Measurements from ENCODE around the gene TNNI3. TPM values are rescaled to one million over a fixed set of nuclear protein-coding genes. Genes with fewer than 3 reads are reported as not detected.

Gene TNNI3
- total RNA-seq, 2 experiments from 2014 or later, result 2.6 TPM; not detected in 1

DNA sequence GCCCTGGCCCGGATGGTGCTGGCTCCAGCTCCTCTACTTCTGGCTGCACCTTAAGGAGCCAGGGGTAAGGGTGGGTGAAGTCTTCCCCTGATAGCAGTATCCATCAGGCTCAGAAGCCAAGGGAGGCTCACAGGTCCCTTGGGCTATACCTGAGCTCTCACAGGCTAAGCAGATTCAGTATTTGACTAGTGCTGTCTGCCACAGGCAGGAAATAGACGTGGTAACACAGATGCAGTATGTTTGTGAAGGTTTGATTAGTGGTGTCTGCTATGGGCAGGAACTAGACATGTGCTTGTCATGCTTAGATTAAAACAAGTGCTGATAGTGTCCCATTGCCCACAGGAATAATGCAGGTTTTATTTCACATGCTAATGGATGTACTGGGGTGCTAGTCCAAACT, 18.5 kb upstream of the TNNI3 start:
- DNase-seq (ENCODE audit: low spot score), result peak; percentile 71
- CTCF ChIA-PET (ENCODE audit: unreplicated experiment), result no interaction called here
- Histone ChIP-seq H3K79me2 (ENCODE audit: insufficient read depth, low read depth, low read length) (no peaks in the 10 kb centered on the region), H3K4me3 (ENCODE audit: low read depth, low read length, poor library complexity, severe bottlenecking) (no peak overlapping the region), H3K9me2 (ENCODE audit: insufficient read depth, low read length) (no peaks in the 10 kb centered on the region), H3K4me2 (ENCODE audit: low read length) (no peak overlapping the region), H3K27ac (ENCODE audit: low read depth, low read length, poor library complexity, severe bottlenecking) (no peak overlapping the region), H4K20me1 (ENCODE audit: insufficient read depth, low read length) (no peaks in the 10 kb centered on the region), H3K36me3 (ENCODE audit: insufficient read depth, low read length) (no peaks in the 10 kb centered on the region), H3K9me3 (ENCODE audit: low read length) (no peaks in the 10 kb centered on the region), H2AFZ (ENCODE audit: low read length) (peak overlapping the region; percentile 34), H3K4me1 (ENCODE audit: insufficient read depth, low read length, poor library complexity, severe bottlenecking) (peaks cover 37% of the 10 kb centered on the region)
- intact Hi-C loops (cut with micrococcal nuclease; ENCODE audit: unreplicated experiment), result no loop called here
- BruUV-seq (replicated peaks), result no TSS peak
- TF ChIP-seq EZH2phosphoT487 (IDR thresholded peaks at IDR 0.05; ENCODE audit: borderline replicate concordance, low read depth, low read length), result no peak
- TF ChIP-seq, protein P1, sequence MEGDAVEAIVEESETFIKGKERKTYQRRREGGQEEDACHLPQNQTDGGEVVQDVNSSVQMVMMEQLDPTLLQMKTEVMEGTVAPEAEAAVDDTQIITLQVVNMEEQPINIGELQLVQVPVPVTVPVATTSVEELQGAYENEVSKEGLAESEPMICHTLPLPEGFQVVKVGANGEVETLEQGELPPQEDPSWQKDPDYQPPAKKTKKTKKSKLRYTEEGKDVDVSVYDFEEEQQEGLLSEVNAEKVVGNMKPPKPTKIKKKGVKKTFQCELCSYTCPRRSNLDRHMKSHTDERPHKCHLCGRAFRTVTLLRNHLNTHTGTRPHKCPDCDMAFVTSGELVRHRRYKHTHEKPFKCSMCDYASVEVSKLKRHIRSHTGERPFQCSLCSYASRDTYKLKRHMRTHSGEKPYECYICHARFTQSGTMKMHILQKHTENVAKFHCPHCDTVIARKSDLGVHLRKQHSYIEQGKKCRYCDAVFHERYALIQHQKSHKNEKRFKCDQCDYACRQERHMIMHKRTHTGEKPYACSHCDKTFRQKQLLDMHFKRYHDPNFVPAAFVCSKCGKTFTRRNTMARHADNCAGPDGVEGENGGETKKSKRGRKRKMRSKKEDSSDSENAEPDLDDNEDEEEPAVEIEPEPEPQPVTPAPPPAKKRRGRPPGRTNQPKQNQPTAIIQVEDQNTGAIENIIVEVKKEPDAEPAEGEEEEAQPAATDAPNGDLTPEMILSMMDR (conservative IDR thresholded peaks at IDR 0.05; ENCODE audit: low read length), result no peak
- POLR2A ChIA-PET, result interaction anchor here (1.3 kb wide), 1 partner anchor 25 kb away, joined by 3 read pairs; no protein-coding TSS in a partner anchor

DNA sequence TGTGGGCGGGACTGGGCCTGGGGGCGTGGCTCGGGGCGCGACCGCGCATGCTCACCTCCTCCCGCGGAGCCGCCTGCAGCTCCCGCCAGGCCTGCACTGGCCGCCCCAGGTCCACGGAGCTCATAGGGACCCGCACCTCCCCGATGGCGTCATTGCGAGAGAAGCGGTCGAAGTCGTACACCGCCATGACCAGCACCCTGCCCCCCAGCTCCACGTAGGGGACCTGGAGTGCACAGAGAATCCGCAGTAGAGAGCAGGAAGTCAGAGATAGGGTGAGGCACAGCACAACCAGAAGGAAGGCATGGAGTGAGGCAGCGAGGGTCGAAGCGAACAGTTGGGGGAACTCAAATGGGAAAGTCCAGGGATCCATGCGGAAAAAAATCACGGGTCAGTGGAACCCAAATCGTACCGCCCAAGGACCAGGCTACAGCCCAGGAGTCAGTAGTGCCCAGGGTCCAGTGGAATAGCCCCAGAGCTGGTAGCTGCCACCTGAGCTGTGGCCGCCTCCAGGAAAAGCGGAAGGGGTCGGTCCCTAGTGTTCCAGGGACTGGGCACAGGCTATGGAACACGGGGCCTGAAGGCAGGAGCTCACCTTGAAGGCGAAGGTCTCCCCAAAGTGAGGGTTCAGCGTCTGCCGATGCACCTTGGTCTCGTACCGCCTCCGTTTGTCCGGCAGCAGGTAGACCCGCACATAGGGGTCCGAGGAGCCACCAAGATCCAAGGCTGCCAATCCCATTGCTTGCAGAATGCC, 17.8 kb upstream of the TNNI3 start:
- CTCF ChIA-PET (ENCODE audit: unreplicated experiment), result no interaction called here
- POLR2A ChIA-PET, result interaction anchor here (1.3 kb wide), 1 partner anchor 24 kb away, joined by 3 read pairs; no protein-coding TSS in a partner anchor
- no peak for DNase-seq (ENCODE audit: low spot score)
- Histone ChIP-seq H3K4me3 (ENCODE audit: low read depth, low read length, poor library complexity, severe bottlenecking) (no peak overlapping the region), H3K27ac (ENCODE audit: low read depth, low read length, poor library complexity, severe bottlenecking) (no peak overlapping the region), H3K36me3 (ENCODE audit: insufficient read depth, low read length) (no peaks in the 10 kb centered on the region), H3K4me1 (ENCODE audit: insufficient read depth, low read length, poor library complexity, severe bottlenecking) (peaks cover 37% of the 10 kb centered on the region), H2AFZ (ENCODE audit: low read length) (no peak overlapping the region), H3K4me2 (ENCODE audit: low read length) (no peak overlapping the region), H4K20me1 (ENCODE audit: insufficient read depth, low read length) (no peaks in the 10 kb centered on the region), H3K9me3 (ENCODE audit: low read length) (no peaks in the 10 kb centered on the region), H3K79me2 (ENCODE audit: insufficient read depth, low read depth, low read length) (no peaks in the 10 kb centered on the region), H3K9me2 (ENCODE audit: insufficient read depth, low read length) (no peaks in the 10 kb centered on the region)
- TF ChIP-seq, protein P1 (conservative IDR thresholded peaks at IDR 0.05; ENCODE audit: low read length), result no peak
- no peak for TF ChIP-seq EZH2phosphoT487 (IDR thresholded peaks at IDR 0.05; ENCODE audit: borderline replicate concordance, low read depth, low read length)
- intact Hi-C loops (cut with micrococcal nuclease; ENCODE audit: unreplicated experiment), result no loop called here
- no TSS peak for BruUV-seq (replicated peaks)

Data from OCI-LY7 (cell line).